Loucy (cell line): ENCODE data around the gene BEND4.

Source experiments
- CTCF ChIP-seq: fragments of 200-600 bp; sonication (generic); conservative IDR thresholded peaks from 2 replicates; pipeline ENCODE4 v1.5.1; 2014; ENCODE audit warnings: mild to moderate bottlenecking, antibody characterized with exemption, low read length
- EZH2phosphoT487 ChIP-seq: fragments of 200-600 bp; IDR thresholded peaks from 2 replicates; pipeline ENCODE4 v1.6.1; 2018; ENCODE audit warnings: antibody characterized with exemption, mild to moderate bottlenecking, moderate library complexity, borderline replicate concordance

- TF ChIP-seq CTCF, result no peak
- TF ChIP-seq EZH2phosphoT487, result no peak
These were observed 47.9 kb downstream of the BEND4 start for GRCh38 chr4:42104521-42104920.
